PC-3 (cell line): ENCODE results near the gene LRRC47.

Experiments
- CTCF ChIP-seq: fragments of 300-600 bp; sonication (generic); conservative IDR thresholded peaks from 2 replicates; pipeline ENCODE4 v1.5.1; 2017; ENCODE audit warnings: antibody characterized with exemption, low read depth, mild to moderate bottlenecking, low read length
- EZH2 ChIP-seq: fragments of 300-600 bp; sonication (generic); IDR thresholded peaks from one replicate; pipeline ENCODE4 v1.6.1; 2017; ENCODE audit warnings: antibody characterized with exemption, mild to moderate bottlenecking, low read length; ENCODE audit not compliant: unreplicated experiment
- EZH2phosphoT487 ChIP-seq: fragments of 300-600 bp; sonication (generic); IDR thresholded peaks from 2 replicates; pipeline ENCODE4 v1.6.1; 2018; ENCODE audit warnings: mild to moderate bottlenecking, antibody characterized with exemption, low read length, borderline replicate concordance

DNA sequence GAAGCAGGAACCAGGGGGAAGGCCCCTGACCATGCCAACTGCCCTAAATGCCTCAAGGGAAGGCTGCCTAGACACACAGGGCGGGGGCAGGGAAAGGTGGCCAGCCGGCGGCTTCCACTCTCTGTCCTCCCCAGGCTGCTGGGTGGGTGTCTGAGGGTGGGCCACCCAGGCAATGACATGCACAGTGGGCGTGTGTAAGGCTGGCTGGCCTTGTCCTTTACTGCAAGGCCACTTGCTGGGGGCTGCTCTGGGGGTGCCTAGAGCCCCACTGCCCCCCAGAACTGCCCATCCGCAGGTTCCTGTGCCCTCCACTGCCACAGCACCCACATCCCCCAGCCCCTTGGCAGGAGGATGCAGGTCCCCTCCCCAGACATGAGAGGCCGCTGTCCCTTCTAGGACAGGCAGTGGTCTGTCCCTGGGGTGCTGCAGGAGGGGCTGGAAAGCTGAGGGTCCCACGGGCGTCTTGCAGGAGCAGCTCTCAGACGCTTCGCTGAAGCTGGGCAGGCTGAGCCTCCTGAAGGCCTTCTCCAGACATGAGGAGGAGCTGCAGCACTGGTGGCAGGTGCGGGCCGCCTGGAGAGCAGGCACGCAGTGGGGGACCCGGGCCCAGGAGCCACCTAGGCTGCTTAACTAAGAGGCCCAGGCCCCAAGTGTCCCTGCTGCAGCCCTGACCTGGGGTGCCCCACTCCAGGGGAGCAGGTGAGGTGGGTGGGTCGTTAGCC lies 34.0 kb downstream of the LRRC47 start:
- TF ChIP-seq CTCF (no peak), EZH2 (no peak), EZH2phosphoT487 (no peak)
